H1 (cell line): ENCODE data around the gene SAE1.

Experiments
- ASH2L ChIP-seq: fragments of 200-600, 300-600 bp; sonication (generic); IDR thresholded peaks from one replicate; pipeline ENCODE4 v1.7.1; 2017; ENCODE audit warnings: low read length
- CTCF ChIP-seq, 3 experiments: IDR thresholded peaks; 1 replicate in 2 of 3; 2 replicates in 1 of 3; pipeline versions ENCODE4 v1.5.1 to v1.6.1; 2011; ENCODE audit warnings: low read length in 3 of 3, mild to moderate bottlenecking in 3 of 3, inconsistent platforms in 2 of 3, low read depth in 1 of 3, moderate library complexity in 1 of 3; ENCODE audit not compliant: insufficient read depth in 1 of 3; ENCODE audit errors: control extremely low read depth in 1 of 3
- GABPA ChIP-seq: IDR thresholded peaks from 2 replicates; pipeline ENCODE4 v1.6.1; 2011; ENCODE audit warnings: mild to moderate bottlenecking, low read length, moderate library complexity, borderline replicate concordance; ENCODE audit not compliant: insufficient read depth
- GTF2F1 ChIP-seq: IDR thresholded peaks from 2 replicates; pipeline ENCODE4 v1.6.1; 2012; ENCODE audit warnings: low read depth, low read length, improper control_type of control experiment, borderline replicate concordance
- MAX ChIP-seq: IDR thresholded peaks from 2 replicates; pipeline ENCODE4 v1.6.1; 2012; ENCODE audit warnings: inconsistent platforms
- POLR2AphosphoS5 ChIP-seq: IDR thresholded peaks from 2 replicates; pipeline ENCODE4 v1.6.1; 2011; ENCODE audit warnings: low read depth, low read length
- RNF2 ChIP-seq: fragments of 200-900, 300-1000 bp; sonication (generic); IDR thresholded peaks from 2 replicates; pipeline ENCODE4 v1.7.1; 2016; ENCODE audit warnings: borderline replicate concordance, low read depth, mild to moderate bottlenecking, antibody characterized with exemption, low read length; ENCODE audit not compliant: poor library complexity, severe bottlenecking; ENCODE audit errors: missing control alignments
- RXRA ChIP-seq: IDR thresholded peaks from 2 replicates; pipeline ENCODE4 v1.6.1; 2011; ENCODE audit warnings: low read depth, mild to moderate bottlenecking, low read length, moderate library complexity; ENCODE audit not compliant: insufficient read depth

GRCh38 chr19:47152205-47152604, 21.6 kb downstream of the SAE1 start:
- TF ChIP-seq RXRA (no peak), CTCF (IDR thresholded peaks at IDR 0.05; ENCODE audit: control extremely low read depth in 1 of 3, insufficient read depth in 1 of 3, low read depth in 1 of 3, low read length in 3 of 3) (no peak), GTF2F1 (no peak), RNF2 (no peak), MAX (no peak), POLR2AphosphoS5 (no peak), GABPA (no peak), ASH2L (no peak)
